Sigmoid colon (tissue), 4 donors: ENCODE data around the gene POLR3K.

Source experiments
- EP300 ChIP-seq, 4 donors: sonication (generic); formaldehyde crosslinking; IDR thresholded peaks; one replicate each; pipeline ENCODE4 v1.6.1; 2017; ENCODE audit warnings: antibody characterized with exemption in 4 of 4
- POLR2A ChIP-seq, 2 donors: fragments of 450-650 bp; IDR thresholded peaks; one replicate each; pipeline ENCODE4 v1.6.1; 2016; ENCODE audit warnings: antibody characterized with exemption in 2 of 2, mild to moderate bottlenecking in 2 of 2, moderate library complexity in 2 of 2
- TF ChIP-seq, protein P1 (sequence below), 4 experiments: fragments of 450-650 bp in 3 of 4; fragments of 200-600 bp in 1 of 4; IDR thresholded peaks; one replicate each; pipeline ENCODE4 v1.5.1; 2016 to 2019; ENCODE audit warnings: antibody characterized with exemption in 4 of 4, mild to moderate bottlenecking in 3 of 4, moderate library complexity in 2 of 4

DNA sequence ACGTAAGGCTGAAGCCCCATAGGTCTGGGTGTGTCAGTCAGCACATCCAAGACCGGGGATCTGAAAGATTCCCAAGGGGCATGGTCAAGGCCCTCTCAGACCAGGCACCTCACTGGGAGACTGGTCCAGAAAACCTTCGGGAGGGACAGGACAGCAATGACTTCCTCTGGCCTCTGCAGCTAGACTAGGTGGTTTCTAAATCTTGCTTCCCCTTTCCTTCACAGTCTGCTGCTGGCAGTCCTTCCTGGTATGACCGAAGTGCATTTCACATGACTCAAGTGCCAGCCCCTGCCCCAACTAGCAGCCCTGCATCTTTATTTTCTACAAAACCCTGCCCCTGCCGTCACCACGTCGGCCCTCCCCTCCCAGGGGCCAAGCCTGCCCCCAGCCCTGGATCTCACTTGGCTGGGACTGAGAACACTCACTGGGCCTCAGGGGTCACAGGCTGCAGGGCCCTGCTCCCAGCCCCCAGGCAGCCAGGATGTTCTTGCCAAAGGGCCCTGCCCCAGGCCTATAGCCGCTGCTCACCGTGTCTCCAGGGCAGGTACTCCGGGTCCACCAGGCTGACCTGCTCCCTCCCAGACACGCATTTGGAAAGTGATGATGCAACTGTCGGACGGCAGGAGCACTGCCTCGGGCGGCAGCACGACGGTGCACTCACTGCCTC, 18.3 kb downstream of the POLR3K start:
- TF ChIP-seq EP300 (IDR thresholded peaks at IDR 0.05) (no peak), POLR2A (IDR thresholded peaks at IDR 0.05) (no peak)
- TF ChIP-seq, protein P1, sequence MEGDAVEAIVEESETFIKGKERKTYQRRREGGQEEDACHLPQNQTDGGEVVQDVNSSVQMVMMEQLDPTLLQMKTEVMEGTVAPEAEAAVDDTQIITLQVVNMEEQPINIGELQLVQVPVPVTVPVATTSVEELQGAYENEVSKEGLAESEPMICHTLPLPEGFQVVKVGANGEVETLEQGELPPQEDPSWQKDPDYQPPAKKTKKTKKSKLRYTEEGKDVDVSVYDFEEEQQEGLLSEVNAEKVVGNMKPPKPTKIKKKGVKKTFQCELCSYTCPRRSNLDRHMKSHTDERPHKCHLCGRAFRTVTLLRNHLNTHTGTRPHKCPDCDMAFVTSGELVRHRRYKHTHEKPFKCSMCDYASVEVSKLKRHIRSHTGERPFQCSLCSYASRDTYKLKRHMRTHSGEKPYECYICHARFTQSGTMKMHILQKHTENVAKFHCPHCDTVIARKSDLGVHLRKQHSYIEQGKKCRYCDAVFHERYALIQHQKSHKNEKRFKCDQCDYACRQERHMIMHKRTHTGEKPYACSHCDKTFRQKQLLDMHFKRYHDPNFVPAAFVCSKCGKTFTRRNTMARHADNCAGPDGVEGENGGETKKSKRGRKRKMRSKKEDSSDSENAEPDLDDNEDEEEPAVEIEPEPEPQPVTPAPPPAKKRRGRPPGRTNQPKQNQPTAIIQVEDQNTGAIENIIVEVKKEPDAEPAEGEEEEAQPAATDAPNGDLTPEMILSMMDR (IDR thresholded peaks at IDR 0.05) = no peak
